GM21717 (cell line): ENCODE data around the gene DOCK7.
"Not testable (repeated sequence)": the region's sequence is repeated elsewhere in the genome, so short reads cannot be mapped to it uniquely, and the experiment has no call there.

Experiments used
- ATAC-seq: cut with Tn5 transposase; IDR thresholded peaks from one replicate; pipeline ENCODE4 v1.9.1; 2021; ENCODE audit warnings: mild to moderate bottlenecking, moderate library complexity; ENCODE audit not compliant: unreplicated experiment

DOCK7 gene

GRCh38 chr1:62687903-62688686, at the start of gene DOCK7:
Gene DOCK7, minus strand, starts transcription at chr1:62688386. Its CDS starts 122 bp downstream, at chr1:62688264.
- ATAC-seq: peak; percentile 78

- no peak for ATAC-seq
These were observed 47.4 kb upstream of the DOCK7 start for GRCh38 chr1:62735491-62736171.

- no peak for ATAC-seq
These were observed 44.1 kb upstream of the DOCK7 start for GRCh38 chr1:62732331-62732730.

- no peak for ATAC-seq
These were observed 40.8 kb upstream of the DOCK7 start for GRCh38 chr1:62728963-62729362.

GRCh38 chr1:62727656-62728407, 39.6 kb upstream of the DOCK7 start:
- no peak for ATAC-seq

- no peak for ATAC-seq
These were observed 37.8 kb upstream of the DOCK7 start for GRCh38 chr1:62726011-62726442.

GRCh38 chr1:62725255-62725654, 37.1 kb upstream of the DOCK7 start:
- no peak for ATAC-seq

GRCh38 chr1:62724430-62724829, 36.2 kb upstream of the DOCK7 start:
- no peak for ATAC-seq

GRCh38 chr1:62723883-62724282, 35.7 kb upstream of the DOCK7 start:
- no peak for ATAC-seq

GRCh38 chr1:62722796-62723195, 34.6 kb upstream of the DOCK7 start:
- peak; percentile 72 for ATAC-seq

- ATAC-seq: no peak
These were observed 32.9 kb upstream of the DOCK7 start for GRCh38 chr1:62720946-62721554.

- ATAC-seq: not testable (repeated sequence)
These were observed 30.2 kb upstream of the DOCK7 start for GRCh38 chr1:62718400-62718799.

- ATAC-seq: no peak
These were observed 29.3 kb upstream of the DOCK7 start for GRCh38 chr1:62717483-62717882.

- no peak for ATAC-seq
These were observed 28.2 kb upstream of the DOCK7 start for GRCh38 chr1:62716397-62716796.

GRCh38 chr1:62712336-62713243, 24.4 kb upstream of the DOCK7 start:
- no peak for ATAC-seq

GRCh38 chr1:62707744-62708120, 19.5 kb upstream of the DOCK7 start:
- ATAC-seq: no peak

- no peak for ATAC-seq
These were observed 19.0 kb upstream of the DOCK7 start for GRCh38 chr1:62706985-62707743.

- ATAC-seq: not testable (repeated sequence)
These were observed 10.0 kb upstream of the DOCK7 start for GRCh38 chr1:62698161-62698560.

GRCh38 chr1:62694479-62694878, 6.3 kb upstream of the DOCK7 start:
- not testable (repeated sequence) for ATAC-seq
